H9 (cell line): Measurements from ENCODE around the gene ARHGEF38. TPM values are rescaled to one million over a fixed set of nuclear protein-coding genes. Genes with fewer than 3 reads are reported as not detected.

Experiments used
- DNase-seq: peaks from one replicate; pipeline ENCODE4 v3.0.0-alpha.2; 2017
- H2AFZ ChIP-seq: one replicate; pipeline ENCODE4 v1.6.1; 2013; ENCODE audit warnings: mild to moderate bottlenecking, low read length, control low read depth, moderate library complexity
- H2AK5ac ChIP-seq: 2 replicates; pipeline ENCODE4 v1.6.1; 2013; ENCODE audit warnings: low read length, control low read depth, mixed read lengths; ENCODE audit not compliant: insufficient read length
- H2BK120ac ChIP-seq: one replicate; pipeline ENCODE4 v1.6.1; 2013; ENCODE audit warnings: low read depth, mild to moderate bottlenecking, low read length, control low read depth, inconsistent platforms; ENCODE audit not compliant: poor library complexity, severe bottlenecking
- H2BK12ac ChIP-seq: 2 replicates; pipeline ENCODE4 v1.6.1; 2013; ENCODE audit warnings: low read length, control low read depth, mixed read lengths, low read depth; ENCODE audit not compliant: insufficient read length
- H2BK15ac ChIP-seq: 2 replicates; pipeline ENCODE4 v1.6.1; 2013; ENCODE audit warnings: low read depth, low read length, control low read depth
- H2BK20ac ChIP-seq: one replicate; pipeline ENCODE4 v1.6.1; 2013; ENCODE audit warnings: low read depth, mild to moderate bottlenecking, low read length, control low read depth, inconsistent platforms; ENCODE audit not compliant: poor library complexity, severe bottlenecking
- H2BK5ac ChIP-seq: 2 replicates; pipeline ENCODE4 v1.6.1; 2013; ENCODE audit warnings: low read length, control low read depth, mixed read lengths; ENCODE audit not compliant: insufficient read length
- H3K14ac ChIP-seq: 2 replicates; pipeline ENCODE4 v1.6.1; 2013; ENCODE audit warnings: low read length, control low read depth; ENCODE audit not compliant: insufficient read depth
- H3K18ac ChIP-seq: 2 replicates; pipeline ENCODE4 v1.6.1; 2013; ENCODE audit warnings: low read depth, mild to moderate bottlenecking, mixed read lengths, low read length, control low read depth; ENCODE audit not compliant: insufficient read length
- H3K23ac ChIP-seq: 2 replicates; pipeline ENCODE4 v1.6.1; 2013; ENCODE audit warnings: low read length, control low read depth, mixed read lengths, low read depth; ENCODE audit not compliant: insufficient read length
- H3K23me2 ChIP-seq: 2 replicates; pipeline ENCODE4 v1.6.1; 2013; ENCODE audit warnings: low read depth, mild to moderate bottlenecking, mixed read lengths, low read length, control low read depth; ENCODE audit not compliant: insufficient read length, poor library complexity, severe bottlenecking
- H3K27ac ChIP-seq: 2 replicates; pipeline ENCODE4 v1.5.1; 2013; ENCODE audit warnings: low read length, control low read depth, mixed read lengths, low read depth; ENCODE audit not compliant: insufficient read length
- H3K27me3 ChIP-seq: 2 replicates; pipeline ENCODE4 v1.6.1; 2013; ENCODE audit warnings: low read length, control low read depth, inconsistent platforms; ENCODE audit not compliant: insufficient read depth
- H3K4ac ChIP-seq: 2 replicates; pipeline ENCODE4 v1.6.1; 2013; ENCODE audit warnings: low read depth, mild to moderate bottlenecking, control low read depth, inconsistent platforms, low read length, moderate library complexity
- H3K4me1 ChIP-seq: 2 replicates; pipeline ENCODE4 v1.6.1; 2013; ENCODE audit warnings: low read length, control low read depth, inconsistent platforms; ENCODE audit not compliant: insufficient read depth
- H3K4me2 ChIP-seq: 2 replicates; pipeline ENCODE4 v1.6.1; 2013; ENCODE audit warnings: low read length, control low read depth, mixed read lengths; ENCODE audit not compliant: insufficient read length, insufficient read depth
- H3K56ac ChIP-seq: 2 replicates; pipeline ENCODE4 v1.6.1; 2013; ENCODE audit warnings: low read depth, mild to moderate bottlenecking, mixed read lengths, low read length, control low read depth; ENCODE audit not compliant: insufficient read length
- H3K79me1 ChIP-seq: 2 replicates; pipeline ENCODE4 v1.6.1; 2013; ENCODE audit warnings: low read depth, mild to moderate bottlenecking, moderate library complexity, low read length, control low read depth, inconsistent platforms; ENCODE audit not compliant: insufficient read depth, poor library complexity, severe bottlenecking
- H3K79me2 ChIP-seq: 2 replicates; pipeline ENCODE4 v1.6.1; 2013; ENCODE audit warnings: low read length, control low read depth, inconsistent platforms; ENCODE audit not compliant: insufficient read depth
- H3K9ac ChIP-seq: 2 replicates; pipeline ENCODE4 v1.6.1; 2013; ENCODE audit warnings: low read length, control low read depth, mixed read lengths; ENCODE audit not compliant: insufficient read length; ENCODE audit errors: extremely low read depth
- H3K9me3 ChIP-seq: one replicate; pipeline ENCODE4 v1.6.1; 2013; ENCODE audit warnings: low read depth, low read length, inconsistent platforms; ENCODE audit not compliant: control insufficient read depth
- H3T11ph ChIP-seq: one replicate; pipeline ENCODE4 v1.6.1; 2013; ENCODE audit warnings: mild to moderate bottlenecking, low read length, control low read depth, inconsistent platforms
- H4K20me1 ChIP-seq: one replicate; pipeline ENCODE4 v1.6.1; 2013; ENCODE audit not compliant: control insufficient read depth, insufficient read length, insufficient read depth
- H4K5ac ChIP-seq: 2 replicates; pipeline ENCODE4 v1.6.1; 2013; ENCODE audit warnings: low read depth, mild to moderate bottlenecking, mixed read lengths, low read length, control low read depth; ENCODE audit not compliant: insufficient read length
- H4K8ac ChIP-seq: replicated peaks from 2 replicates; pipeline ENCODE4 v1.6.1; 2013; ENCODE audit warnings: low read length, control low read depth, mixed read lengths, low read depth; ENCODE audit not compliant: insufficient read length
- H4K91ac ChIP-seq: 2 replicates; pipeline ENCODE4 v1.6.1; 2013; ENCODE audit warnings: low read depth, mild to moderate bottlenecking, moderate library complexity, mixed read lengths, low read length, control low read depth; ENCODE audit not compliant: insufficient read length
- H3K27ac Mint-ChIP-seq, 3 experiments: 2 replicates in 2 of 3; 3 replicates in 1 of 3; pipeline ENCODE4 v1.8.0; 2020 to 2021; ENCODE audit warnings: mixed read lengths in 3 of 3, mild to moderate bottlenecking in 1 of 3, moderate library complexity in 1 of 3
- H3K27me3 Mint-ChIP-seq: 2 replicates; pipeline ENCODE4 v1.8.0; 2021; ENCODE audit warnings: low read depth, mild to moderate bottlenecking, moderate library complexity, mixed read lengths
- H3K36me3 Mint-ChIP-seq, 3 experiments: 2 replicates in 2 of 3; 3 replicates in 1 of 3; pipeline ENCODE4 v1.8.0; 2020 to 2021; ENCODE audit warnings: low read depth in 3 of 3, mixed read lengths in 3 of 3; ENCODE audit not compliant: insufficient read depth in 1 of 3
- H3K4me1 Mint-ChIP-seq, 2 experiments: 2 replicates each; pipeline ENCODE4 v1.8.0; 2020; ENCODE audit warnings: mixed read lengths in 2 of 2
- H3K4me3 Mint-ChIP-seq, 2 experiments: 2 replicates in 1 of 2; 3 replicates in 1 of 2; pipeline ENCODE4 v1.8.0; 2020 to 2021; ENCODE audit warnings: mild to moderate bottlenecking in 2 of 2, mixed read lengths in 2 of 2, moderate library complexity in 1 of 2
- H3K9me3 Mint-ChIP-seq, 2 experiments: 2 replicates in 1 of 2; 3 replicates in 1 of 2; pipeline ENCODE4 v1.8.0; 2020; ENCODE audit warnings: mild to moderate bottlenecking in 2 of 2, mixed read lengths in 2 of 2, moderate library complexity in 1 of 2
- WGBS: extraction: QIAGEN DNeasy Blood & Tissue Kit; methylation state at CpG from one replicate; pipeline ENCODE4 v1.1.7; 2013; ENCODE audit warnings: missing lambda C conversion rate, low lambda C conversion rate, mixed read lengths; ENCODE audit not compliant: insufficient read length; ENCODE audit errors: extremely low coverage; 5-methylcytosine and 5-hydroxymethylcytosine counted together
- total RNA-seq: library from RNA; stranded (reverse); gene quantifications from 2 replicates; pipeline ENCODE4 v1.2.1, GENCODE V29; 2021
- TF ChIP-seq, protein P1 (sequence below): fragments of 200-600 bp; sonication (generic); conservative IDR thresholded peaks from 3 replicates; pipeline ENCODE4 v1.8.0; 2021; ENCODE audit warnings: antibody characterized with exemption, mild to moderate bottlenecking

ARHGEF38 gene
- total RNA-seq, 1 experiment from 2014 or later = not detected

DNA sequence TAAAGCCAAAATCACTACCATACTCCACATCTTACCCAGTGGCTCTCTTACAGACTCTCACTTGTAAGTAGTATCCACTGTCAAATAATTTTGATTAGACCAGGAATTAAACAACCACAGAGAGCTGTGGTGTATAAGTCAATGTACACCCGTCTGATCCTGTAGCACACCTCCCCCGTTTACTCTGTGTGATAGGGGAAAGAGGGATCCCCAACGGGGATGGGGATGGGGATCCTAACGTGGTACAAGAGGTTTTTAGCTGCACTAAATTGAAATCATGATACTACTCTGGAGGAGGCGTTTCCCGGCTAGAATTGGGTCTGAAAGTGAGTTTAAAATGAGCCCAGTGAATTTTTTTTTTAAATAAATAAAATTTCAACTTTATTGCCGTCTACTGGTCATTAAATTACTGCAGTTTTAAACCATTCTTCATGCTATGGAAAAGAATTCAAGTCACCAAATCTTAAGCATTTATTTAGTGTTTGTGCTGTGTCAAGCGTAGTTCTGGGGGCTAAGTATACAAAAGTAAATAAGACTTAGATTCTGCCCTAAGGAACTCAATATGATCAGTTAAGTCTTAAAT, 79.5 kb downstream of the ARHGEF38 start:
- H3K79me1 ChIP-seq = no peaks in the 10 kb centered on the region
- no CpG with 5 or more reads among the region's 8 CpGs for WGBS
- H3K4ac ChIP-seq = no peak overlapping the region
- no peak overlapping the region for H3K27ac ChIP-seq
- no peaks in the 10 kb centered on the region for H3K4me1 ChIP-seq
- no peak overlapping the region for H2BK20ac ChIP-seq
- no peak overlapping the region for H3K56ac ChIP-seq
- H2BK15ac ChIP-seq = no peak overlapping the region
- peaks cover 11% of the 10 kb centered on the region for H3K27me3 Mint-ChIP-seq
- no peak overlapping the region for H2BK120ac ChIP-seq
- no peak overlapping the region for H4K8ac ChIP-seq
- H3K79me2 ChIP-seq = no peaks in the 10 kb centered on the region
- H3K4me2 ChIP-seq = no peak overlapping the region
- H4K20me1 ChIP-seq = no peaks in the 10 kb centered on the region
- no peak overlapping the region for H4K91ac ChIP-seq
- peaks cover 0 to 8% of the 10 kb centered on the region in 2 experiments; a peak in 3 of 4 replicates for H3K4me1 Mint-ChIP-seq
- no peak overlapping the region for H3K14ac ChIP-seq
- H2BK5ac ChIP-seq = no peak overlapping the region
- no peaks in the 10 kb centered on the region for H3K23me2 ChIP-seq
- H3K9me3 ChIP-seq = no peaks in the 10 kb centered on the region
- no peak overlapping the region for H4K5ac ChIP-seq
- no peak overlapping the region for H2AFZ ChIP-seq
- no peaks in the 10 kb centered on the region for H3K9me3 Mint-ChIP-seq
- H2BK12ac ChIP-seq = no peak overlapping the region
- H3K18ac ChIP-seq = no peak overlapping the region
- H3K27me3 ChIP-seq = no peaks in the 10 kb centered on the region
- no peaks in the 10 kb centered on the region for H3K36me3 Mint-ChIP-seq
- H3K27ac Mint-ChIP-seq = no peak overlapping the region
- TF ChIP-seq, protein P1, sequence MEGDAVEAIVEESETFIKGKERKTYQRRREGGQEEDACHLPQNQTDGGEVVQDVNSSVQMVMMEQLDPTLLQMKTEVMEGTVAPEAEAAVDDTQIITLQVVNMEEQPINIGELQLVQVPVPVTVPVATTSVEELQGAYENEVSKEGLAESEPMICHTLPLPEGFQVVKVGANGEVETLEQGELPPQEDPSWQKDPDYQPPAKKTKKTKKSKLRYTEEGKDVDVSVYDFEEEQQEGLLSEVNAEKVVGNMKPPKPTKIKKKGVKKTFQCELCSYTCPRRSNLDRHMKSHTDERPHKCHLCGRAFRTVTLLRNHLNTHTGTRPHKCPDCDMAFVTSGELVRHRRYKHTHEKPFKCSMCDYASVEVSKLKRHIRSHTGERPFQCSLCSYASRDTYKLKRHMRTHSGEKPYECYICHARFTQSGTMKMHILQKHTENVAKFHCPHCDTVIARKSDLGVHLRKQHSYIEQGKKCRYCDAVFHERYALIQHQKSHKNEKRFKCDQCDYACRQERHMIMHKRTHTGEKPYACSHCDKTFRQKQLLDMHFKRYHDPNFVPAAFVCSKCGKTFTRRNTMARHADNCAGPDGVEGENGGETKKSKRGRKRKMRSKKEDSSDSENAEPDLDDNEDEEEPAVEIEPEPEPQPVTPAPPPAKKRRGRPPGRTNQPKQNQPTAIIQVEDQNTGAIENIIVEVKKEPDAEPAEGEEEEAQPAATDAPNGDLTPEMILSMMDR = no peak
- no peak overlapping the region for H2AK5ac ChIP-seq
- DNase-seq = no peak
- H3K23ac ChIP-seq = no peak overlapping the region
- no peak overlapping the region for H3K9ac ChIP-seq
- no peak overlapping the region for H3T11ph ChIP-seq
- no peak overlapping the region for H3K4me3 Mint-ChIP-seq
